GM12878 (cell line): ENCODE data around the gene PTPRQ.

Source experiments
- CTCF ChIP-seq, 3 experiments: IDR thresholded peaks in 2 of 3; conservative IDR thresholded peaks in 1 of 3; 2 replicates each; pipeline ENCODE4 v1.5.1; 2011; ENCODE audit warnings: low read depth in 3 of 3, low read length in 3 of 3, mild to moderate bottlenecking in 3 of 3, control low read depth in 2 of 3, moderate library complexity in 2 of 3, inconsistent platforms in 1 of 3, mixed read lengths in 1 of 3; ENCODE audit not compliant: control insufficient read depth in 2 of 3, insufficient read depth in 1 of 3; ENCODE audit errors: extremely low read depth in 1 of 3
- EZH2 ChIP-seq: IDR thresholded peaks from 2 replicates; pipeline ENCODE4 v1.6.1; 2012; ENCODE audit warnings: low read depth, mild to moderate bottlenecking, control low read depth, inconsistent platforms, low read length, borderline replicate concordance; ENCODE audit not compliant: control insufficient read depth
- MAX ChIP-seq: IDR thresholded peaks from 2 replicates; pipeline ENCODE4 v1.6.1; 2012; ENCODE audit warnings: low read depth, low read length, improper control_type of control experiment
- NR2C2 ChIP-seq: IDR thresholded peaks from 2 replicates; pipeline ENCODE4 v1.6.1; 2011; ENCODE audit warnings: borderline replicate concordance, low read depth; ENCODE audit not compliant: control insufficient read depth, insufficient read length
- POLR2A ChIP-seq: IDR thresholded peaks from 2 replicates; pipeline ENCODE4 v1.6.1; 2011; ENCODE audit warnings: low read depth, mild to moderate bottlenecking, low read length
- REST ChIP-seq: IDR thresholded peaks from 2 replicates; pipeline ENCODE4 v1.6.1; 2012; ENCODE audit warnings: mild to moderate bottlenecking, low read depth, low read length
- TAF1 ChIP-seq: IDR thresholded peaks from 2 replicates; pipeline ENCODE4 v1.6.1; 2011; ENCODE audit warnings: mild to moderate bottlenecking, low read depth, low read length, borderline replicate concordance

- TF ChIP-seq REST (no peak), CTCF (IDR thresholded peaks at IDR 0.05 in 2 of 3, conservative IDR thresholded peaks at IDR 0.05 in 1 of 3; ENCODE audit: control insufficient read depth in 2 of 3, extremely low read depth in 1 of 3, insufficient read depth in 1 of 3, low read depth in 3 of 3, low read length in 3 of 3) (no peak), NR2C2 (no peak), TAF1 (no peak), MAX (no peak), POLR2A (no peak), EZH2 (no peak)
Measured at GRCh38 chr12:80411787-80412186, 32.2 kb upstream of the PTPRQ start.
